22Rv1 (cell line): Measurements from ENCODE around the gene KIAA2012.

Experiments
- H3K27ac ChIP-seq: fragments of 450-650 bp; 2 replicates; pipeline ENCODE4 v1.5.1; 2017
- ZFX ChIP-seq: fragments of 450-650 bp; IDR thresholded peaks from 2 replicates; pipeline ENCODE4 v1.6.1; 2017; ENCODE audit warnings: antibody characterized with exemption, borderline replicate concordance
- TF ChIP-seq, protein P1 (sequence below): fragments of 450-650 bp; IDR thresholded peaks from 2 replicates; pipeline ENCODE4 v1.5.1; 2017; ENCODE audit warnings: mild to moderate bottlenecking

KIAA2012 gene

DNA sequence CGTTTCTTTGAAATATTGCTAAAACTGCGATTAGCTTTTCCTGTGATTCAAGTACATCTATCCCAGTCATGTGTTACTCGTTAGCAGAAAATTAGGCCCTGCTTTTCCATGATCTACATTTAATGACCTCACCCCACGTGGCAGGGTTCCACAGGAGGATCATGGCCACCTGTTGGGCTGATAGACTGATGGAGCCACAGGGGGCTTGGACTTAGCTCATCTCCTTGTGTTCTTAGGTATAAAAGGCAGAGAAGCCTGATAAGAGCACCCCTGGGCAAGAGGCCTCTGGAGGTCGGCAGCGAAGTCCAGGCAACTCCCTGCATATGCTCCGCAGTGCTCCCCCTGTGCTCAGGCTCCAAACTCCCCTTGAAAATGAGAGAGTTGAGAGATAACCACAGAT, 26.5 kb upstream of the KIAA2012 start:
- TF ChIP-seq, protein P1, sequence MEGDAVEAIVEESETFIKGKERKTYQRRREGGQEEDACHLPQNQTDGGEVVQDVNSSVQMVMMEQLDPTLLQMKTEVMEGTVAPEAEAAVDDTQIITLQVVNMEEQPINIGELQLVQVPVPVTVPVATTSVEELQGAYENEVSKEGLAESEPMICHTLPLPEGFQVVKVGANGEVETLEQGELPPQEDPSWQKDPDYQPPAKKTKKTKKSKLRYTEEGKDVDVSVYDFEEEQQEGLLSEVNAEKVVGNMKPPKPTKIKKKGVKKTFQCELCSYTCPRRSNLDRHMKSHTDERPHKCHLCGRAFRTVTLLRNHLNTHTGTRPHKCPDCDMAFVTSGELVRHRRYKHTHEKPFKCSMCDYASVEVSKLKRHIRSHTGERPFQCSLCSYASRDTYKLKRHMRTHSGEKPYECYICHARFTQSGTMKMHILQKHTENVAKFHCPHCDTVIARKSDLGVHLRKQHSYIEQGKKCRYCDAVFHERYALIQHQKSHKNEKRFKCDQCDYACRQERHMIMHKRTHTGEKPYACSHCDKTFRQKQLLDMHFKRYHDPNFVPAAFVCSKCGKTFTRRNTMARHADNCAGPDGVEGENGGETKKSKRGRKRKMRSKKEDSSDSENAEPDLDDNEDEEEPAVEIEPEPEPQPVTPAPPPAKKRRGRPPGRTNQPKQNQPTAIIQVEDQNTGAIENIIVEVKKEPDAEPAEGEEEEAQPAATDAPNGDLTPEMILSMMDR: no peak
- TF ChIP-seq ZFX: no peak
- H3K27ac ChIP-seq: no peak overlapping the region

DNA sequence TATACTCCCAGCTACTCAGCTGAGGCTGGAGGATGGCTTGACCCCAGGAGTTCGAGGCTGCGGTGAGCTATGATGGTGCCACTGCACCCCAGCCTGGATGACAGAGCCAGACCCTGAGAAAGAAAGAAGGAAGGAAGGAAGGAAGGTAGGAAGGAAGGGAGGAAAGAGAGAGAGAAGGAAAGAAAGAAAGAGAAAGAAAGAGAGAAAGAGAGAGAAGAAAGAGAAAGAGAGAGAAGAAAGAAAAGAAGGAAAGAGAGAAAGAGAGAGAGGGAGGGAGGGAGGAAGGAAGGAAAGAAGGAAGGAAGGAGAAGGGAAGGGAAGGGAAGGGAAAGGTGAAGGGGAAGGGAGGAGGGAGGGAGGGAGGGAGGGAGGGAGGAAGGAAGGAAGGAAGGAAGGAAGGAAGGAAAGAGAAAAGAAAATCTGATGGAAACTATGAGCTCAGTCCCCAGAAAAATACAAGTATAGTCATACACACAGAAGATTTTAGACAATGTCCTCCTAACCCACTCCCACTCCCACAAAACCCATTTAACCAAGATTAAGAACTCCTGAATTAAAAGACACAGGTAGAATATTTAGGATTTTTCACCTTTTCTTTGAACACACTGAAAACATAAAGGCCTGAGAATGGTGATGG, 23.8 kb upstream of the KIAA2012 start:
- no peak for TF ChIP-seq ZFX
- TF ChIP-seq, protein P1: no peak
- no peak overlapping the region for H3K27ac ChIP-seq

DNA sequence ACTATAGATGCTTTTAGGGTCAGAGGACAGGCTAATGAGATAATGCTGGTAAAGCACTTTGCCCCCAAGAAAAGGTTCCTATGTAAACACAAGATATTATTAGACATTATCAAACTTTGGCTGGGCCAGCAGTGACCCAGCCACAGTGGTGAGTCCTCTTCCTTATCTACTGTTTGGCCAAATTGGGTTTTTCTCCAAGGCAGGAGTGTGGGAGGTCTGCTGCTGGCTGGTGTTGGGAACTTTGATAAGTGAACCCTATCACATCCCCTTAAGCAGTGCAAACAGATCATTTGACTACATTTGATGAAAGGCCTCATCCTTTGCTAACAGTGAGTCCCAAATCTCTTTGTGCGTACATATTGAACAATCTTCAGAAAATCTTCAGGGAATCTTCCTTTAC, 23.2 kb upstream of the KIAA2012 start:
- TF ChIP-seq, protein P1: no peak
- no peak for TF ChIP-seq ZFX
- no peak overlapping the region for H3K27ac ChIP-seq

DNA sequence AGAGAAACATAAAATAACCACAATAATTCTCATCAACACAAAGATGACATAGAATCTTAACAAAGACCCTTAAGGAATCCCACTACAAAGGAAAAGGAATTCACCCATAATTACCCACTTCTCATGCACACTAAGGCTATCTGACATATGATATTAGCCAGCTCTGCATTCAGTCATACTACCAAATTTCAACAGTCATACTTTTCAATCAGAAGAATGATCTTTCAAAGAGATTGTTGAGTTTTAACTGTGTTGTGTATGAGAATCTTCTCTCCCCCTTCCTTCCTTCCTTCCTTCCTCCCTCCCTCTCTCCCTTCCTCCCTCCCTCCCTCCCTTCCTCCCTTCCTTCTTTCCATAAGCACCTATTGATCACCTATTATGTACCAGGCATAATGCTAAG, 22.4 kb upstream of the KIAA2012 start:
- H3K27ac ChIP-seq: no peak overlapping the region
- no peak for TF ChIP-seq ZFX
- TF ChIP-seq, protein P1: no peak

DNA sequence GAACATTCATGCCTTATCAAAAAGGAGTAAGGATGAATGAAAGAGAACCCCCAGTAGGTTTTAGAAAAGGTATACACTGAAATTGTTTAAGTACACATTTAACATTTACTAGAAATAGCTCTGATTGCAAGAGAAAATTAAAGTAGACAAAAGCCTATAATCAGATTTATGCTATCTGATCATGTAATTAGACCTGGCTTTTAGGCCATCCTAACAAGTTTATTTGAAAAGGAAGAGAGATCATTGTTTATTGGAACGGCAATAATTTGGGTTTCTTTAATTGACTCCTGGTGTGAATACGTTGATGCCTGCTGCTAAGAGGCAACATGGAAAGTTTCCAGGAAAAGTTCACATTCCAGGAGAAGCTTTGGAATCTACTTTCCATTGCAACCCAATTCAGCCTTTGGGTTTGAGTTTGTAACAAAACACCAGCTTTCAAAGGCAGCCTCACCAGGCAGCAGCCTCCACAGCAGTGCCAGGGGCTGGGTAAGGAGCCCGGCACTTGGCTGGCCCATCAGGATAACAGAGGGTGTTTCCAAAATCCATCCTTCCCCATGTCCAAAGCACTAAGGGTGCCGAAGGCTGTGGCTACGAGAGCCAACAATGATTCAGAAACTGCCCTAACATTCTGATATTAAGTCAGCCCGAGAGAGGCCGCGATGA, 21.4 kb upstream of the KIAA2012 start:
- no peak overlapping the region for H3K27ac ChIP-seq
- no peak for TF ChIP-seq ZFX
- TF ChIP-seq, protein P1: no peak

DNA sequence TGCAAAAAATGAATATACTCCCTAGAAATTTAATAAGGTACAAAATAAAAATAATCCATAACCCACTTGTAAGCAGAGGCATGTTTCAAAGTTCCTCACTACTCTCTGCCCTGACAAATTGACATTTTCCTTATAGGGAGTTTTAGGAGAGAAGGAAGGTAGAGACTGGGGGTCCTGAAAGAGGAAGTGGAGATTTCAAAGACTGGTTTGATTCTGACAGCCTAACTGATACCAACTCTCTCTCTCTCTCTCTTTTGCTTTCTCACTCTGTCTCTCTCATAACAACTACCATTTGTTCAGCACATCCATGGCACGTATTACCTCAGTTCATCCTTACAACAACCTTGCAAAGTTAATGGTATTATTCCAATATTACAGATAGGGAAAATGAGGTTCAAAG, 20.8 kb upstream of the KIAA2012 start:
- H3K27ac ChIP-seq: no peak overlapping the region
- TF ChIP-seq, protein P1: no peak
- no peak for TF ChIP-seq ZFX

DNA sequence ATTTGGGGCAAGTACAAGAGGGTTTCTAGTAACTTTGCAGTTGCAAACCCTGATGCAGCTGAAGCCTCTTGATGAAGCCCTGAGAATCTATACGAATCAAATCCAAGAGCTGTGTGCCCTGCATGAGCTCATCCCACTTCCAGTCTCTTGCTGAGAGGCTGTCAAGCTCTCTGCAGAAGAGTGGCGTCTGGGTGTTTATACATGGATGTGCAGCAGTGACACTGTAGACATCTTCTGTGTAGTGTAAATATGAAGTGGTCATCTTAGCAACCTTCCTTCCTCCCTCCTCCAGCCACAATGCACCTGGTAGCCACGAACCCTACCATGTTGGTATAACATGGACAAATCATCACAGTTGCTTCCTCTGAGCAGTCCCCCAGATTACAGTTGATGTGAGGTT, 18.4 kb upstream of the KIAA2012 start:
- TF ChIP-seq, protein P1: no peak
- TF ChIP-seq ZFX: no peak
- H3K27ac ChIP-seq: no peak overlapping the region
